ENCODE measurements around the gene MMUT.
"Not testable (repeated sequence)": the region's sequence is repeated elsewhere in the genome, so short reads cannot be mapped to it uniquely, and the experiment has no call there.

Gene MMUT

GRCh38 chr6:49462927-49463611, at the start of gene MMUT, which contains the start of gene CENPQ:
Gene MMUT (minus strand): TSS chr6:49463253. CDS start chr6:49459466, 3,787 bp downstream.
Gene CENPQ (plus strand): TSS chr6:49463370. CDS start chr6:49470177, 6,807 bp downstream.
- peak; percentile 91 for DNase-seq (ENCODE audit: low spot score)

DNA sequence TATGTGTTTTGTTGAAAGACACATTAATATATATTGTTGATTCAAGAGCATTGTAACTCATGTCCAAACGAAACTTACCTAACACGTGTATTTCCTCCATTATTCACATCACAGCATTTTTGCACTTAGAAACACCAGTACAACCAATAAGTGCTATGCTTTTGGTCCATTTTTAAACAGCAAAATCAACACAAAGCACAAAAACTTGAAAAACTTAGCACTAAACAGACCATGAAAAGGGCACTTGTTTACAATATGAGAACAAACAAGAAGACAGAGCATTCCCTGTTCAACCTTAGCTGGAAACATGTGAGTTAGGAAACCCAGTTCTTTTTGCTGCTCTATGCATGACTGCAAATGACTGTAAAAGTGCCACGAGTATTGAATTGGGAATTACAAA, 46.3 kb upstream of the MMUT start:
- no peak for DNase-seq (ENCODE audit: low spot score)

- no peak for DNase-seq (ENCODE audit: low spot score)
Observed at GRCh38 chr6:49506569-49507111, 43.6 kb upstream of the MMUT start.

- DNase-seq (ENCODE audit: low spot score): no peak
Observed at GRCh38 chr6:49504666-49505065, 41.6 kb upstream of the MMUT start.

DNA sequence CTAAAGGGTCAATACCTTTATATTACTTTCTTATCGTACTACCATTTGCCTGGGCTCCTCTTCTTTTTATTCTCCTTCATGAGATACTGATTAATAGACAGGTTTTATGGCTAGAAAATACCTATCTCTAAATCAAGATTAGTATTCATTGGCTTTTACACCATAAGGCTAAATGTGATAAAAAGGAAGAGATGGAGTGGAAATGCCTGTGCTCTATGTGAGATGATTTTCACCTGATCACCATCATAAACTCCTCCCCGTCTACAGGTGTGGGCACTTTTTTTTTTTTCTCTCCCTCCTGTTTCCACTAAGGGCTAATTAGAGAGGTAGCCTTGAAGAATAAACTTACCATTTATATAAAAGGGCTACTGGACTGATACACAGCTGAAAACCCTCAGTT, 36.6 kb upstream of the MMUT start, which contains the start of gene GLYATL3:
TSS of gene GLYATL3 (plus strand) at position 301 of the 400 bp plus-strand sequence. CDS start 12,068 bp downstream, outside the sequence.
- DNase-seq (ENCODE audit: low spot score): no peak

DNA sequence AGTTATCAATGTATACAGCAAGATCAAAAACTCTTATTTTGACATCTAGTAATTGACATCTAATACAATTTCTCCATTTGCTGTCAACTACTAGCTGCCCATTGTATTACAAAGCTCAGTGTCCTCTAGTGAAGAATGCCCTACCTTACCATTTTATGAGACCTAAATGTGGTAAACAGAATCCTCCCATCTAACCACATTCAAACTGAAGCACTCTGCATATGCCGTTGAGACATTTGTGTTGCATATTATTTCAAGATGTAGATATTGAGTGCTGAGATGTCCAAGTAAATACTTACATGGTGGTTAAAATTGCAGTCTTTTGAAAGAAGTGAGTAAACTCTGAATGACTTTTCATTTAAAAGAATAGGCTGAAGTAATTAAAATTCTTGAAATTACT, 36.1 kb upstream of the MMUT start:
- DNase-seq (ENCODE audit: low spot score): no peak

DNA sequence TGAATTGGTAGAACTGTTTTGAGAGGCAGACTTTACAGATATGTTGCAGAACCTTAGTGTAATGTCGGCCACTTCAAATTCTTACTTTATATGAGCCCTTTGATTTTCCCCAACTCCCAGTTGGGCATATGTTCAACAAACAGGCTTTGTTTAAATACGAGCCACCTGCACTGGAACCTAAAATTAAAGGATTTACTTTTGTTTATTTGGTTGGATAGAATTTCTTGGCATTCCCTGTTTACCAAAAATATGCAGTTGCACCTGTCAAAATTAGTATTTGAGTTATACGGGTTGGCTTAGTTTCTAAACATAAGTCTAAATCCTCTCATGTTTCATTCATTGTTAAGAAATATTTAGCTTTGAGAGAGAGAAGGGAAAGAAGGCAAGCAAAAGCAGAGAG, 34.3 kb upstream of the MMUT start:
- no peak for DNase-seq (ENCODE audit: low spot score)

- DNase-seq (ENCODE audit: low spot score): no peak
Observed at GRCh38 chr6:49490633-49491032, 27.6 kb upstream of the MMUT start.

DNA sequence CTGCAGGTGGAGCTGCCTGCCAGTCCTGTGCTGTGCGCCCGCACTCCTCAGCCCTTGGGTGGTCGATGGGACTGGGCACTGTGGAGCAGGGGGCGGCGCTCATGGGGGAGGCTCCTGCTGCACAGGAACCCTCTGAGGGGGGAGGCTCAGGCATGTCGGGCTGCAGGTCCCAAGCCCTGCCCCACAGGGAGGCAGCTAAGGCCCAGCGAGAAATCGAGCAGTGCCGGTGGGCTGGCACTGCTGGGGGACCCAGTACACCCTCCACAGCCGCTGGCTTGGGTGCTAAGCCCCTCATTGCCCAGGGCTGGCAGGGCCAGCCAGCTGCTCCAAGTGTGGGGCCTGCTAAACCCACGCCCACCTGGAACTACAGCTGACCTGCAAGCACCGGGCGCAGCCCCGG, 20.3 kb upstream of the MMUT start:
- DNase-seq (ENCODE audit: low spot score): not testable (repeated sequence)

DNA sequence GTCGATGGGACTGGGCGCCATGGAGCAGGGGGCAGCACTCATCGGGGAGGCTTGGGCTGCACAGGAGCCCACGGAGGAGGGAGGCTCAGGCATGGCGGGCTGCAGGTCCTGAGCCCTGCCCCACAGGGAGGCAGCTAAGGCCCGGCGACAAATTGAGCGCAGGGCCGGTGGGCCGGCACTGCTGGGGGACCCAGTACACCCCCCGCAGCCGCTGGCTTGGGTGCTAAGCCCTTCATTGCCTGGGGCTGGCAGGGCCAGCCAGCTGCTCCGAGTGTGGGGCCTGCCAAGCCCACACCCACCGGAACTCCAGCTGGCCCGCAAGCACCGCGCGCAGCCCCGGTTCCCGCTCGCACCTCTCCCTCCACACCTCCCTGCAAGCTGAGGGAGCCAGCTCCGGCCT, 18.8 kb upstream of the MMUT start:
- not testable (repeated sequence) for DNase-seq (ENCODE audit: low spot score)

DNA sequence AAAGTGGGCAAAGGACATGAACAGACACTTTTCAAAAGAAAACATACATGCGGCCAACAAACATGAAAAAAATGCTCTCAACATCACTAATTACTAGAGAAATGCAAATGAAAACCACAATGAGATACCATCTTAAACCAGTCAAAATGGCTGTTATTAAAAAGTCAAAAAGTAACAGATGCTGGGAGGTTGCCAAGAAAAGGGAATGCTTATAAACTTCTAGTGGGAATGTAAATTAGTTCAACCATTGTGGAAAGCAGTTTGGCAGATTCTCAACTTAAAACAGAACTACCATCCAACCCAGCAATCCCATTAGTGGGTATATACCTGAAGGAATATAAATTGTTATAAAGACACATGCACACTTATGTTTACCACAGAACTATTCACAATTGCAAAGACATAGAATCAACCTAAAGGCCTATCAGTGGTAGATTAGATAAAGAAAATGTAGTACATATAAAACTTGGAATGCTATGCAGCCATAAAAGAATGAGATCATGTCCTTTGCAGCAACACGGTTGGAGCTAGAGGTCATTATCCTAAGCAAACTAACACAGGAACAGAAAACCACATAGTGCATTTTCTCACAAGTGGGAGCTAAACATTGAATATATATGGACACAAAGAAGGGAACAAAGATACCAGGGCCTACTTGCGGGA, 16.4 kb upstream of the MMUT start:
- DNase-seq (ENCODE audit: low spot score): no peak

DNA sequence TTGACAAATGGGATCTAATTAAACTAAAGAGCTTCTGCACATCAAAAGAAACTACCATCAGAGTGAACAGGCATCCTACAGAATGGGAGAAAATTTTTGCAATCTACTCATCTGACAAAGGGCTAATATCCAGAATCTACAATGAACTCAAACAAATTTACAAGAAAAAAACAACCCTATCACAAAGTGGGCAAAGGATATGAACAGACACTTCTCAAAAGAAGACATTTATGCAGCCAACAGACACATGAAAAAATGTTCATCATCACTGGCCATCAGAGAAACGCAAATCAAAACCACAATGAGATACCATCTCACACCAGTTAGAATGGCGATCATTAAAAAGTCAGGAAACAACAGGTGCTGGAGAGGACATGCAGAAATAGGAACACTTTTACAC, 13.5 kb upstream of the MMUT start:
- not testable (repeated sequence) for DNase-seq (ENCODE audit: low spot score)

DNA sequence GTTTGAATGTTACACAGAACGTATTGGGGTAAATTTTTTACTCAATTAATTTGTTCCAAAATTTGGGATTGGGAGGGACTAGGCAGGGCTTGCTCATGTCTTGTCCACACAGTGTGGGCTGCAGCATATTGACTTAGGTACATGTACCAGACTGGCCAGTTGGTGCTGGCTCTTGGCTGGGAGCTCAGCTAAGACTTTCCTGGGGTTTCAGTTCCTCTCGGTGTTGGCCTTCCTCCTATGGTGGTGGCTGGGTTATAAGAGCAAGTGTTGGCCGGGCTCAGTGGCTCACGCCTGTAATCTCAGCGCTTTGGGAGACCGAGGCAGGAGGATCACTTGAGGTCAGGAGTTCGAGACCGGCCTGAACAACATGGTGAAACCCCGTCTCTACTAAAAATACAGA, 5.0 kb upstream of the MMUT start:
- DNase-seq (ENCODE audit: low spot score): no peak

- DNase-seq (ENCODE audit: low spot score): no peak
Observed at GRCh38 chr6:49464691-49465090, 1.6 kb upstream of the MMUT start.

GRCh38 chr6:49463612-49463967, 537 bp upstream of the MMUT start:
- DNase-seq (ENCODE audit: low spot score): no peak

DNA sequence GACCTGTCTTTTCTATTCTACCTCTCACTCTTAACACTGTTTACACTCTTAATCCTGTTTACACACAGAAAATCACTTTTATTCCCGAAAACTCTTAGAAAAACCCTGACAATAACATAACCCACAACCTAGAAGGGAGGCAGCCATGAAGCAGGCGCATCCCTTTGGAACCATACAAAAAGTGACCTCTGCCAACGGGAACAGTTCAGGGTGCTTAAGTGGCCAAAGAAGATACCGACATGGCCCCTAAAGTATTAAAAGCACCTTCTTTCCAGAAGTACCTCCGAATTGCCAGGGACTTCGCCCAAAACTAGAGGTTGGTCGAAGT, 490 bp downstream of the MMUT start:
- no peak for DNase-seq (ENCODE audit: low spot score)

GRCh38 chr6:49462071-49462470, 982 bp downstream of the MMUT start:
- no peak for DNase-seq (ENCODE audit: low spot score)

- DNase-seq (ENCODE audit: low spot score): no peak
Observed at GRCh38 chr6:49457771-49458170, 5.3 kb downstream of the MMUT start.

- no peak for DNase-seq (ENCODE audit: low spot score)
Observed at GRCh38 chr6:49454787-49455709, 8.0 kb downstream of the MMUT start.

- no peak for DNase-seq (ENCODE audit: low spot score)
Observed at GRCh38 chr6:49453221-49453620, 9.8 kb downstream of the MMUT start.

- DNase-seq (ENCODE audit: low spot score): no peak
Observed at GRCh38 chr6:49430866-49431265, 32.2 kb downstream of the MMUT start.

- DNase-seq (ENCODE audit: low spot score): no peak
Observed at GRCh38 chr6:49430187-49430586, 32.9 kb downstream of the MMUT start.

- DNase-seq (ENCODE audit: low spot score): no peak
Observed at GRCh38 chr6:49423817-49424216, 39.2 kb downstream of the MMUT start.

Data from CD4-positive, alpha-beta T cell treated with Interleukin-15 for 4 hours (primary cell).